Transverse colon (tissue), 4 donors: ENCODE results near the gene TNIP3.

Experiments used
- POLR2AphosphoS5 ChIP-seq, 3 donors: sonication (generic); formaldehyde crosslinking; IDR thresholded peaks; one replicate each; pipeline ENCODE4 v1.6.1; 2016; ENCODE audit warnings: antibody characterized with exemption in 3 of 3
- TF ChIP-seq, protein P1 (sequence below), 5 experiments: fragments of 200-600 bp in 3 of 5; fragments of 450-650 bp in 2 of 5; sonication (generic) in 3 of 5; IDR thresholded peaks; 1 replicate in 2 of 5; 2 replicates in 3 of 5; pipeline ENCODE4 v1.5.1; 2016 to 2017; ENCODE audit warnings: antibody characterized with exemption in 5 of 5, inconsistent platforms in 3 of 5, mild to moderate bottlenecking in 2 of 5, moderate library complexity in 1 of 5

GRCh38 chr4:121192013-121192412 lies 27.9 kb upstream of the TNIP3 start:
- TF ChIP-seq POLR2AphosphoS5 (IDR thresholded peaks at IDR 0.05) = no peak
- TF ChIP-seq, protein P1, sequence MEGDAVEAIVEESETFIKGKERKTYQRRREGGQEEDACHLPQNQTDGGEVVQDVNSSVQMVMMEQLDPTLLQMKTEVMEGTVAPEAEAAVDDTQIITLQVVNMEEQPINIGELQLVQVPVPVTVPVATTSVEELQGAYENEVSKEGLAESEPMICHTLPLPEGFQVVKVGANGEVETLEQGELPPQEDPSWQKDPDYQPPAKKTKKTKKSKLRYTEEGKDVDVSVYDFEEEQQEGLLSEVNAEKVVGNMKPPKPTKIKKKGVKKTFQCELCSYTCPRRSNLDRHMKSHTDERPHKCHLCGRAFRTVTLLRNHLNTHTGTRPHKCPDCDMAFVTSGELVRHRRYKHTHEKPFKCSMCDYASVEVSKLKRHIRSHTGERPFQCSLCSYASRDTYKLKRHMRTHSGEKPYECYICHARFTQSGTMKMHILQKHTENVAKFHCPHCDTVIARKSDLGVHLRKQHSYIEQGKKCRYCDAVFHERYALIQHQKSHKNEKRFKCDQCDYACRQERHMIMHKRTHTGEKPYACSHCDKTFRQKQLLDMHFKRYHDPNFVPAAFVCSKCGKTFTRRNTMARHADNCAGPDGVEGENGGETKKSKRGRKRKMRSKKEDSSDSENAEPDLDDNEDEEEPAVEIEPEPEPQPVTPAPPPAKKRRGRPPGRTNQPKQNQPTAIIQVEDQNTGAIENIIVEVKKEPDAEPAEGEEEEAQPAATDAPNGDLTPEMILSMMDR (IDR thresholded peaks at IDR 0.05) = no peak
